ENCODE data around the gene RBMS3.

- TF ChIP-seq, protein P1, sequence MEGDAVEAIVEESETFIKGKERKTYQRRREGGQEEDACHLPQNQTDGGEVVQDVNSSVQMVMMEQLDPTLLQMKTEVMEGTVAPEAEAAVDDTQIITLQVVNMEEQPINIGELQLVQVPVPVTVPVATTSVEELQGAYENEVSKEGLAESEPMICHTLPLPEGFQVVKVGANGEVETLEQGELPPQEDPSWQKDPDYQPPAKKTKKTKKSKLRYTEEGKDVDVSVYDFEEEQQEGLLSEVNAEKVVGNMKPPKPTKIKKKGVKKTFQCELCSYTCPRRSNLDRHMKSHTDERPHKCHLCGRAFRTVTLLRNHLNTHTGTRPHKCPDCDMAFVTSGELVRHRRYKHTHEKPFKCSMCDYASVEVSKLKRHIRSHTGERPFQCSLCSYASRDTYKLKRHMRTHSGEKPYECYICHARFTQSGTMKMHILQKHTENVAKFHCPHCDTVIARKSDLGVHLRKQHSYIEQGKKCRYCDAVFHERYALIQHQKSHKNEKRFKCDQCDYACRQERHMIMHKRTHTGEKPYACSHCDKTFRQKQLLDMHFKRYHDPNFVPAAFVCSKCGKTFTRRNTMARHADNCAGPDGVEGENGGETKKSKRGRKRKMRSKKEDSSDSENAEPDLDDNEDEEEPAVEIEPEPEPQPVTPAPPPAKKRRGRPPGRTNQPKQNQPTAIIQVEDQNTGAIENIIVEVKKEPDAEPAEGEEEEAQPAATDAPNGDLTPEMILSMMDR (IDR thresholded peaks at IDR 0.05): no peak
- TF ChIP-seq EZH2 (IDR thresholded peaks at IDR 0.05) (no peak), EZH2phosphoT487 (IDR thresholded peaks at IDR 0.05) (no peak)
Observed at GRCh38 chr3:29441422-29441821, 160.6 kb downstream of the RBMS3 start.
